Stimulated activated naive CD4-positive, alpha-beta T cell treated with Interleukin-2 at 50 U/mL for 16 hours (primary cell): Measurements from ENCODE around the gene MFSD11.
A peak's percentile ranks its signal among the peaks of the same experiment; 100 is the strongest.
"Not testable (repeated sequence)": the region's sequence is repeated elsewhere in the genome, so short reads cannot be mapped to it uniquely, and the experiment has no call there.

Experiments used
- DNase-seq: peaks from one replicate; lab custom pipeline; 2025; lab: John Stamatoyannopoulos, UW

The MFSD11 gene

DNA sequence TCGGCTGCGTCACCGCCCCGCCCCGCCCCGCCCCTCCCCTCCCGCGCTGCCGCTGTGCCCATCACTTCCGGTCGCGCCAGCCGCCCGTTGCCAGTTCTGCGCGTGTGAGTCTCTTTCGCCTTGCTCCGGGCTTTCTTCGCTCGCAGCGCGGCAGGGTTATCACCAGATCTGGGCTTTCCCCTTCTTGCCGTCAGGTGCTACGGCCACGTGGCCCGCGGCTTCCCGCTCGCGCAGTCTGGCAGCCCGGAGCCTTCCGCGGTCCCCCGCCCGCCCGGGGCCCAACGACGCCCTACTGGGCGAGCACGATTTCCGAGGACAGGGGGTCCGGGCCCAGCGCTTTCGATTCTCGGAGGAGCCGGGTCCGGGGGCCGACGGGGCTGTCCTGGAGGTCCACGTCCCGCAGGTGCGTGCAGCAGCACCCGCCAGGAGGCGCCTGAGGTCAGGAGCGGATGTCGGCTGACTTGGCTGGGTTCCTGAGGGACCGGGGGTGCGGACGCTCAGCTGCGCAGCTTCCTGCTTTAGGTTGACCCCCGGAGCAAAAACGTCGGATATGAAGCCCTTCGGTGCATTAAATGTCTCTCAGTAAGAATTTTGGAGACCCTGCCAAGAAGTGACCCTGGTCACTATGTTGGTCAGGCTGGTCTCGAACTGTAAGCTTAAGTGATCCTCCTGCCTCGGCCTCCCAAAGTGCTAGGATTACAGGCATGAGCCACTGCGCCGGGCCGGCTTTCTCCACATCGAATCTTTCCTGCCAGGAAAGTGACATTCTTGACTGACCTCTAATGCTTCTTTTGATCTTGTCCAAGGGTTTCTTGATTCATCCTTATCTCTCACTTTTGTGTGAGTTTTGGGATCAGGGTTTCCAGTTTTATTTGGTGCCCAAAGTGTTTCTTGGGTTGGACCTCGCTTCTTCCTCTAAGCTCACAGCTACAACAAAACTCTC lies 10.9 kb upstream of the MFSD11 start, which contains the start of gene METTL23:
TSS of gene METTL23 (plus strand) at position 64 of the 943 bp plus-strand sequence. CDS start 2,872 bp downstream, outside the sequence.
- peak; percentile 80 for DNase-seq

DNA sequence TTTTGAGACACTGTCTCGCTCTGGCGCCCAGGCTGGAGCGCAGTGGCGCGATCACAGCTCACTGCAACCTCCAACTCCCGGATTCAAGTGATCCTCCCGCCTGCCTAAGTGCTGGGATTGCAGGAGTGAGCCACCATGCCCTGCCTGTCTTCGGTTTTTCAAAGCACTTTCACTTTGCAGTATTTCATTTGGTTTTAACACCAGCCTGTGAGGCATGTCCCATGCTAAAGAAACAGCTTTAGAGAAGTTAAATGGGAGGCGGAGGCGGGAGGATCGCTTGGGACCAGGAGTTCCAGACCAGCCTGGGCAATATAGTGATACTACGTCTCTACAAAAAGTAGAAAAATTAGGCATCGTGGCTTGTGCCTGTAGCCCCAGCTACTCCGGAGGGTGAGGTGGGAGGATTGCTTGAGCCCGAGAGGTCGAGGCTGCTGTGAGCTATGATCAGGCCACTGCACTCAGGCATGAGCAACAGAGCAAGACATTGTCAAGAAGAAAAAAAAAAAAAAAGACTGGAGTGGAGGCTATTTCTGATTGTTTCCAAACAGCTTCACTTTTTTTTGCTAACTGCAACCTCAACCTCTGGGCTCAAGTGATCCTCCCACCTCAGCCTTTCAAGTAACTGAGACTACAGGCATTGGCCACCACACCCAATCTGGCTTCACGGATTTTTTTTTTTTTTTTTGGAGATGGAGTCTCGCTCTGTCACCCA lies 10.0 kb upstream of the MFSD11 start:
- DNase-seq: peak; percentile 15

DNA sequence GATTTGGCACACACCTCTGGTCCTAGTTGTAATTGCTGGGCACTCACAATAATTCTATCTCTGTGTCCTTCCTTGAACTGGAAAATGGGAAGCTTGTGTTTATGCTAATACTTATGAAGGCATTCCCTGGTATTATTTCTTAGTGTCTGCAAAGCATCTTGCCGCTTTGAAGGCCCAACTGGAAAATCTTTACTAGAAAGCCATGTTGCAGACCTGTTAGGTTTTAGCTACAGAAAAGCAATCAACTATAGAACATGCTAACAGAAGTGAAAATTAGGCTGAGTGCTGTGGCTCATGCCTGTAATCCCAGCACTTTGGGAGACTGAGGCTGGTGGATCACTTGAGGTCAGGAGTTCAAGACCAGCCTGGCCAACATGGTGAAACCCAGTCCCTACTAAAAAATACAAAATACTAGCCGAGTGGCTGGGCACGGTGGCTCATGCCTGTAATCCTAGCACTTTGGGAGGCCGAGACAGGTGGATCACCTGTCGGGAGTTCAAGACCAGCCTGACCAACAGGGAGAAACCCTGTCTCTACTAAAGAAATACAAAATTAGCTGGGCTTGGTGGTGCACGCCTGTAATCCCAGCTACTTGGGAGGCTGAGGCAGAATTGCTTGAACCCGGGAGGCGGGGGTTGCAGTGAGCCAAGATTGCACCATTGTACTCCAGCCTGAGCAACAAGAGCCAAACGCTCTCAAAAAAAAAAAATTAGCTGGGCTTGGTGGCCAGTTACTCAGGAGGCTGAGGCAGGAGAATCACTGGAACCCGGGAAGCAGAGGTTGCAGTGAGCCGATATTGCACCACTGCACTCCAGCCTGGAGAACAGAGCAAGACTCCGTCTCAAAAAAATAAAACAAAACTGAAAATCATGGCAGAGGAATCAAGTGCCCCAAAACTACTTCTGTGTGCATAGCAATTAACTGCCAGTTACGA lies 5.9 kb upstream of the MFSD11 start:
- DNase-seq: not testable (repeated sequence)

DNA sequence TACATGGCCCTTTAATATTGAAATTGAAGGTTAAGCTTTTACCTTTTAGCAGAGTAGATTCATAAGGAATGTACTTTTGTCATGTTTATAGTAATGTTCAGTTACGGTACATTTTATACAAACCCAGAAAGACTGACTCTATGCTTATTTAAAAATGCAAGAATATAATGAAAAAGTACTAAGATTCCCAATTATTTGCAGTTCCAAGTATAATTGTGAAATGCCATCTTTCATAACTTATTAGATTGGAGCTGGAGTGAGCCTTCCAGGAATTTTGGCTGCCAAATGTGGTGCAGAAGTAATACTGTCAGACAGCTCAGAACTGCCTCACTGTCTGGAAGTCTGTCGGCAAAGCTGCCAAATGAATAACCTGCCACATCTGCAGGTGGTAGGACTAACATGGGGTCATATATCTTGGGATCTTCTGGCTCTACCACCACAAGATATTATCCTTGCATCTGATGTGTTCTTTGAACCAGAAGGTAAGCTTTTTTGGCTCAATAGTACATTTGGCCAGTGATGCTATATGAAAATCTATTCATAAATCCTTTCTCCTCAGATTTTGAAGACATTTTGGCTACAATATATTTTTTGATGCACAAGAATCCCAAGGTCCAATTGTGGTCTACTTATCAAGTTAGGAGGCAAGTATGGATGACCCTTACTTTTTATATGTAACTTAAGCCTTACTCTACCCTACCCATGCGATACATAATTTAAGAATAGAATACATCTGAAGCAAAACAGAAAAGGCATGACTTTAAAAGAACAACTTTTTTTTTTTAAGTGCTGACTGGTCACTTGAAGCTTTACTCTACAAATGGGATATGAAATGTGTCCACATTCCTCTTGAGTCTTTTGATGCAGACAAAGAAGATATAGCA lies 4.9 kb upstream of the MFSD11 start:
- no peak for DNase-seq

DNA sequence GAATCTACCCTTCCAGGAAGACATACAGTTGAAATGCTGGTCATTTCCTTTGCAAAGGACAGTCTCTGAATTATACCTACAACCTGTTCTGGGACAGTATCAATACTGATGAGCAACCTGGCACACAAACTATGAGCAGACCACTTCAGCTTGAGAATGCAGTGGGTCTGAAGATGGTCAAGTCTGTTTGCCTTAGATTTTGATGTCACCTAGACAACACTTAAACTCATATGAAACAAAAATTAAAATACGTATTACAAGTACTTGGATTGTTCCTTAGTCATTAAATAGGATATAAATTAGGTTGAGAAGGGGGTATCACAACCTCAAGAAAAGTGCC lies 4.3 kb upstream of the MFSD11 start:
- DNase-seq: no peak

DNA sequence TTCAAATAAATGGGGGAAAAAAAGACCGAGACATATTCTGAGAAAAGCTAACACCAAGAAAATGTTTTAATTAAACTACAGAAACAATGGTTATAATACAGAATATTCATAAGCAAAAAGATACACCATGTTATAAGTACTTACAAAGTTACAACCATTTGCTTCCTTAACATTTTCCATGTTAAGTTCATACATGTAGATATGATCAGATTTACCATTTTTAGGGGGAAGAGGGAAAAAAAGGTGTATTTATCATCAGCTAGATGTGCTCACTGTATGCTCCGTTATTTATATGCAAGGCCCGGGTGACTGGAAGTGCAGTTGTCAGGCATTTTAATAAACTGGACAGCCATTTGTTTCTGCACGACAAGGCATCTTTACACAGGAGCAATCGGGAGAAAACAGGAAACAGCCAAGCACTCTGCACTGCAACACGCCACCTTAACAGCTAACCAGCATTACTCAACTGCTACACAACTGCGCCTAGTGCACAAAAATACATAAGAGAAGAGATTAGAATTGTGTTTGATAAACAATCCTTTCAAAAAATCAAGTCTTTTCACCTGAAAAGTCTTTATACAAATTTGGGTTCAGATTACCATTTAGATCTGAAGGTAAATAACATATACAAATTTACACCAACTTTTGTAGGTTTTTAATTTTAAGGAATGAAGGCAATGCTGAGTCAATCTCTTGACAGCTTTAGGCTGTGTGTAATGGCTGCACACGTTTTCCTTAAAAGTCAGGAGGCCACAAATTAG lies 3.7 kb upstream of the MFSD11 start:
- no peak for DNase-seq

DNA sequence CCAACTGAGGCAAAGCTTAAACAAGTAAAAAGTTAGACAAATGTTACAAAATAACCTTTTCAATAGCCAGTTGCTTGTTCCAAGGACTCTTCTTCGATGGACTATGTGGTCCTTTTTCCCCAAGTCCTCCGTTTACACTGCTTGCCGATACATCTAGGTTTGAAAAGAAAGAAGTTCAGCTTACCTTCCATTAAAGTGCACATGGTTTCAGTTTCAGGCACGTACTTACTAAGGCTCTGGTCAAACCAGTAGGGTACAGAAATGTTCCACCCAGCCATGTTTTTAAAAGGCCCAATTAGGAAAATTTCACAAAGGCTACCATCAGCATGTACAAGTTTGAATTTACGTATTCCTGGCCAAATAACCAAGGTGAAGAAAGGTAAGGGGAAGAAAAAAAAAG lies 2.9 kb upstream of the MFSD11 start:
- no peak for DNase-seq

DNA sequence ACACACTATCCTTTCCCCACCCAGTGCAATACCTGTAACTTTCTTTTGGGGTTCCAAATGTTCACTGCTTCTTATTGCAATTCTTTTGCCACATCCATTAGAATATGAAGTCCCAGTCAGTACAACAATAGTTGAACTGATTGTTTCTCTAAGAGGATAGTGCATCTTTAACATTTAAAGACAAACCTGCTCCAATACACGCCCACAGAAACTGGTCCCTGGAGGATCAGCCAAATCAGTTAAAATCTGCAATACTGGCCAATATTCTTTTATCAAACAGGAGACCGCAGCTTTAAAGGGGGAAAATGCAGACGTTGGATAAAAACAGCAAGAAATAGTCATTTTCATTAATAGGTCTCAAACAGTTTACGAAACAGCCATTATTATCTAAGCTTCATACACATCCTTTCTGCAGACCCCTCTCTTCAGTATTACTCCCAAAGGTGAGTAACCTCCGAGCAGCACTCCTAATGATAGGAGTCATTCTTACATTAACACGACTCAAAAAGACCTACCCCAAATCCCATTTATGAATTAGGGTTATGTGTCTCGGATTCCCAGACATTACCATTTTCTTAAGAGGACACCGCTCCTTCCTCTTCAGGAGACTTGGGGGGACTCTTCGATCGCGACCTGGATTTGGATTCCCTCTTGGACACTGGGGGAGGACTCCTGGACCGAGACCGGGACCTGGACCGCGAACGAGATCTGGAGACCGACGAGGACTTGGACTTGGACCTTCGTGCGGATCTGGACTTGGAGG lies 2.2 kb upstream of the MFSD11 start:
- no peak for DNase-seq

DNA sequence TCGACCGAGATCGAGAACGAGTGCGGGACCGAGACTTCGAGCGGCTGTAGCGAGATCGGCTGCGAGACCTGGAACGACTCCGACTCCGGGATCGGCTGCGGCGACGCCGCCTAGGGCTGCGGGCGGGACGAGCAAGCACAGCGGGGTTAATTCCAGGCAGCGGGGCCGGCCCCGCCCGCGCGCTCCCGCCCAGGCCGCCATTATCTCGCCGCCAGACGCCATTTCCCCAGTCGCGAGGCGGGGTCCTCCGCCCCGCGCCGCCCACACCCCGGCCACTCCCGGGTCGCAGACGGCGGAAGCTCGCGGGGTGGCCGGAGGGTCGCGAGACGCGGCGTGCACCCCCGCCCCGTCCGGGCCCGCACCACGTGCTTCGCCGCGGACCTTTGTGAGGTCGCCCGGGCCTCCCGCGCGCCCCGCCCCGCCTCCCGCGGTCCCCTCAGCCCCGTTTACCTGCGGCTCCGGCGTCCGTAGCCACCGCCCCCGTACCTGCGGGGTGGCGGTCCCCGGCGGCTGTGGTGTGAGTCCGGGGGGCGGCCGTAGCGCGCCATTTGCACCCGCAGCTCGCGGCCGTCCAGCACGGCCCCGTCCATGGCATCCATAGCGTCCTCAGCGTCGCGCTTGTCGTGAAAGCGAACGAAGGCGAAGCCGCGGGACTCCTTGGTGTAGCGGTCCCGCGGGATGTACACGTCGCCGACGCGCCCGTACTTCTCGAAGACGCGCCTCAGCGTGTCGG lies 1.4 kb upstream of the MFSD11 start:
- DNase-seq: peak; percentile 54

DNA sequence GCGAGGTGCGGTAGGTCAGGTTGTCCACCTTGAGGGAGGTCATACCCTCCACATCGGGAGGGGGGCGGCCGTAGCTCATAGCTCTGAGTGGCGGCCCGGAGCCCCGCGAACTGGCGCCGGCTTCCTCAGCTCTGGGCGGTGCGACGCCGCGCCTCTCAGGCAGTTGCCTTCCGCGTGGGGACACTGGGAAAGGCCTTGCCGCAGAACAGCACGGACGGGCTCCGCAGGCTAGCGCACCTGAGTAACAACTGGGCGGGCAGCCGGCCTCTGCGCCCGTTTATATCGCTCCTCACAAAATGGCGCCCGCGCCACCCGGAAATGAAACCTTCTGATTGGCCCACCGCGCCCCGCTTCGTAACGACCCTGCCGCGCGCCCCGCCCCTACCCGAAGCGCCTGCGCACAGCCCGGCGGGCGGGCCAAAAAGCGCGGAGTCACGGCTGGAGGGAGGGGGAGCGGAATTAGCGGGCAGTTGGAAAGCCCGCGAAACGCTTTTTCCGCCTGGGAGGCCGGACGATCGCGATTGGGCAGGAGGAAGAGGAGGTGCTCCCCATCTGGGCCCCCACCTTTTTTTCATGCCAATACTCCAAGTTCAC lies 740 bp upstream of the MFSD11 start, which contains the start of gene SRSF2:
TSS of gene SRSF2 (minus strand) at position 250 of the 594 bp plus-strand sequence. CDS start at position 79, 171 bp downstream.
- DNase-seq: peak; percentile 97

DNA sequence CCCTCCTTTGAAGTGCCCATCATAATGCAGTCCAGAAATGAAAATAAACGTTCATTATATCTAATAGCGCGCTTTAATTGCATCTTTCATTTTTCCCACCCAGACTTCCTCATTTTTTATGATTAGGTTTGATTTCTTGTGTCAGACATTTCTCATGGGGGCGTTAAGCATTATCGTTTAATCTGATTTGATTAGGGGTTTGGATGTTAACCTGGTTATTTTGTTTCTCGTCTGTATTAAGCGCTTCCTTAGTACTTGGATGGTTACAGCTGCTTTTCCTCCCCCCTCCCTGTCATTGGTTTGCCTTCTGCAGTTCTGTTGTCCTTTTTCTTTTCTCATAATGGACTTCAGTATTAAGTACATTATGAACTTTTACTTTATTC lies 540 bp downstream of the MFSD11 start:
- DNase-seq: no peak

DNA sequence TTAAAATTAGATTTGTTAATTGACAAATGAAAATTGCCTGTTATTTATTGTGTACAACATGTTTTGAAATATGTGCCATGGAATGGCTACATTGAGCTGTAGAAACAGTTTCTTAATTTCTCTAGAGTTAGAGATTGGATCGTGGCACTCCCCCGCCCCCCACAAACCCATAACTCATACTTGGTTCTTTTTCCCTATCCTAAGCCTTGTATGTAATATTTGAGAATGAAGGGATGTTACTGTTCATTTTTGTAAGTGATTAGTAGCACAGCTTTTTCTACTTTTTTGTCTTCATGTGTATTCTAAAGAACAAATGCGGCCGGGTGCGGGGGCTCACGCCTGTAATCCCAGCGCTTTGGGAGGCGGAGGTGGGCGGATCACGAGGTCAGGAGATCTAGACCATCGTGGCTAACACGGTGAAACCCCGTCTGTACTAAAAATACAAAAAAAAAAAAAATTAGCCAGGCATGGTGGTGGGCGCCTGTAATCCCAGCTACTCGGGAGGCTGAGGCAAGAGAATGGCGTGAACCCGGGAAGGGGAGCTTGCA lies 1.7 kb downstream of the MFSD11 start:
- not testable (repeated sequence) for DNase-seq

DNA sequence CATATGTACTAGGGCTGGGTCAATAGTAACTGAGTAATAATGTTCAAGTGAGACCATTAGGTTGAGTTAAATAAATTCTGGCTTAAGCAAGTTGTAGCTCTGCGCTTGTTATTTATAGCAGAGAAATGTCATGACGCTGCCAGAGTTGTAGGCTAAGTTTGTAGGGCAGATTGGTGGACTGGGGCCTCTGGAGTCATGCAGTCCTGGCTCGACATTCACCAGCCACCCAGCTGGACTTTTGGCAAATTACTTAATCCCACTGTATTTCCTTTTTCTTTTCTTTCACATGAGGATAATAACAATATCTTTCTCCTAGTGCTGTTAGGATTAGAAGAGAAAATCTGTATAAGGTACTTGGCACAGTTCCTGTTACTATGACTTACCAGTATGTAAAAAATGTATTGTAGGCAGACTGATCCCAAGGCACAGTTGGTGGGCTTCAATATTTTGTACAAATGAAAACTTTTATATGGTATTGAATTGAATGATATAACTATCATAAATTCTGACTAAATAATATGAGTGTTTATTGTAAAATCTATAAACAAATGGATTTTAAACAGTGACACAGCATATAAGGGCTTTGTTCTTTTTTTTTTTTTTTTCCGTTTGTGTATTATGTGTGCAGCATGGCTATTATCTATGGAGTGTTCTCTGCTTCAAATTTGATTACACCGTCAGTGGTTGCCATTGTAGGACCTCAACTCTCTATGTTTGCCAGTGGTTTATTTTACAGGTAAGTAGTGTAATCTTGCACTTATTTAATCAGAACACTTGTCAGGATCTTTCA lies 2.6 kb downstream of the MFSD11 start:
- no peak for DNase-seq

DNA sequence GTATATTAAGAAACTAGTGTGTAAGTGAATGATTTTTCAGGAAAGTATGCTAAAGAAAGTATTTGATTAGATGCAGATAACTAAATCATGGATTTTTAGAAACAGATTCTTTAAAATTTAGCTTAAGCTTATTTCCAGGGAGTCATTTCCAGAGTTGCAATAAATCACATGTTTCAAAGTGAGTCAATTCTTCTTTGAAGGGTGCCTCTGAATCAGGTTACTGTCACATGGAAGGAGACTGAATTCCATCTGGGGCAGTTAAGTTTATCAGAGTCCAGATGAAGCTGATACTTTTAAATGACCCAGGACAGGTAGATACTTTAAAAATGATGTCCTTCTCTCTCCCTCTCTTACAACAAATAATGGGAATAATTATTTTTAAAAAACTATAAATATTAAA lies 5.0 kb downstream of the MFSD11 start:
- DNase-seq: no peak

DNA sequence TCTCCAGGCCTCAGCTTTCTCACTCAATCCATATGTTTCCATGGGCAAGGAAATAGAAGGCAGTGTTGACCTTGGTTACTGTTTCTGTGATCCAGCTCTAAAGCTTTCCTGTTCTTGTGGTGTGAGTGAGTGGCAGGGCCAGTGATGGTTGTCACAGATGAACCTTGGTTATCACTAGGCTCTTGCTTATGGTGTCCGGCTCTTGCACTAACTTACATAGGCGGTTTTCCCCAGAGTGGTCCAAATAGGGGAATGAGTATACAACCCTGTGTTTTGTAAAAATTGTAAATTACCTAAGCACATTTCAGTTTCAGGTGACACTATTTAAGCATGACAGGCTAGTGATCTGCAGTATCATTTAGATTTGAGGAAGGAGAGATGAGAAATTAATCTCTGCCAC lies 6.8 kb downstream of the MFSD11 start:
- DNase-seq: no peak

DNA sequence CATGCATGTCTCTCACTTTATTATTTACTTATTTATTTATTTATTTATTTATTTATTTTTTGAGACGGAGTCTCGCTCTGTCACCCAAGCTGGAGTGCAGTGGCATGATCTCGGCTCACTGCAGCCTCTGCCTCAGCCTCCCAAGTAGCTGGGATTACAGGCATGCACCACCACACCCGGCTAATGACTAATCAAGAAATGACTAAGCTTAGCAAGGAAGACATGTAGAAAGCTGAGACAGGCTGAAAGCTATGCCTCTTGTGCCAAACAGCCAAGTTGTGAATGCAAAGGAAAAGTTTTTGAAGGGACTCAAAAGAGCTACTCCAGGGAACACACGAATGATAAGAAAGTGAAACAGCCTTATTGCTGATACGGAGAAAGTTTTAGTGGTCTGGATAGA lies 7.9 kb downstream of the MFSD11 start:
- DNase-seq: not testable (repeated sequence)

DNA sequence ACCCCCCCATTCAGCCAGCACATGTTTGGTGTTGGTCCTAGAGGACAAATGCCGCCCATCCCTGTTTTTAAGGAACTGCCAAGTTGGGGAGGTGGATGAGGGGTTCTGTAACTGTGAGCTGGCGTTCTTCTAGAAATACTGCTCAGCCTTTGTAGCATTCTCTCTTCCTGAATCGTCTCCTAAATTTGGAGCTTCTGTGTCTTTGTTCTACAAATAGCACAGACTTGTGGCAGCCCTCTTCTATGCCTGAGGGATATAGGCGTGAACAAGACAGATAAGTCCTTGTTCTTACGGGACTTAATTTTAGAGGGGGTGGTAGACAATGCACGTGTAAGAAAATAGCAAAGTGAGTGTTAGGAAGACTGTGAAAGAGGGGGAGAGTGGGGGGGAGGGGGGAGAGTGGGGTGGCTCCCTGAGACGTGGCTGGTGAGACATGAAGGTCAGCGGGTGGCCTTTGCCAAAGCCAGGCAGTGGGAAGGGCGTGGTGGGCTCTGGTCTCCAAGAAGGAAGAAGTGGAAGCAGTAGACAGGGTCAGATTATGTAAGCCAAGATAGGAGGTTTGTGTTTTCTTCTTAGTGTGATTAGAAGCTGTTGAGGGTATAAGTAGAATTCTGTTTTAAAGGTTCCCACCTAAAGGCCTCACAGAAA lies 9.9 kb downstream of the MFSD11 start:
- DNase-seq: no peak
